GM12878 (cell line): ENCODE measurements around the gene TTC23. TPM values are rescaled to one million over a fixed set of nuclear protein-coding genes. Genes with fewer than 3 reads are reported as not detected.

Experiments
- ATAC-seq: fragments of 200-7000 bp; cut with Tn5 transposase; 3 replicates; pipeline ENCODE4 v1.9.1; 2020; ENCODE audit warnings: mild to moderate bottlenecking, moderate library complexity
- BruUV-seq: library from RNA; stranded (reverse); fragments of 400-500 nt; replicated peaks from 2 replicates; lab custom pipeline; 2021; lab: Mats Ljungman, UMichigan
- CTCF ChIA-PET: fragments of 300-600 bp; sonication (Branson Sonifier 250); formaldehyde crosslinking; extraction: SDS; loops from one replicate; lab custom pipeline; 2021; ENCODE audit warnings: inconsistent platforms; lab: Yijun Ruan, JAX
- POLR2A ChIA-PET: fragments of 350-600 bp; formaldehyde crosslinking; extraction: SDS; loops from one replicate; lab custom pipeline; 2021; ENCODE audit warnings: inconsistent platforms; lab: Charles Lee
- RAD21 ChIA-PET: fragments of 300-600 bp; sonication (Branson Sonifier 250); formaldehyde crosslinking; loops from one replicate; lab custom pipeline; 2023; ENCODE audit warnings: antibody characterized with exemption; ENCODE audit not compliant: unreplicated experiment; lab: Charles Lee
- SMC1A ChIA-PET: fragments of 300-600 bp; sonication (Branson Sonifier 250); formaldehyde crosslinking; loops from one replicate; lab custom pipeline; 2023; ENCODE audit not compliant: unreplicated experiment, uncharacterized antibody; lab: Charles Lee
- DNase-seq: peaks from one replicate; pipeline ENCODE4 v3.0.0-alpha.2; 2011; ENCODE audit warnings: low read depth, low spot score
- FAIRE-seq: peaks from 3 replicates; lab custom pipeline; 2011; peaks lifted over from hg19 to GRCh38; lab: Jason Lieb, UNC
- H2AFZ ChIP-seq: 2 replicates; pipeline ENCODE4 v1.6.0; 2011; ENCODE audit warnings: low read depth, low read length, control low read depth; ENCODE audit not compliant: control insufficient read depth
- H3K27ac ChIP-seq: 2 replicates; pipeline ENCODE4 v1.5.1; 2011; ENCODE audit warnings: control low read depth; ENCODE audit not compliant: control insufficient read depth, insufficient read depth
- H3K27me3 ChIP-seq, 2 experiments: replicated peaks in 1 of 2; 2 replicates each; pipeline versions ENCODE4 v1.6.0 to v1.6.1; 2011; ENCODE audit warnings: low read length in 1 of 2; ENCODE audit not compliant: control insufficient read depth in 2 of 2, insufficient read depth in 2 of 2
- H3K36me3 ChIP-seq, 2 experiments: 2 replicates each; pipeline ENCODE4 v1.5.1; 2011; ENCODE audit warnings: low read length in 1 of 2; ENCODE audit not compliant: control insufficient read depth in 2 of 2, insufficient read depth in 2 of 2
- H3K4me1 ChIP-seq: 2 replicates; pipeline ENCODE4 v1.6.1; 2011; ENCODE audit warnings: mild to moderate bottlenecking, low read length, moderate library complexity, mixed read lengths; ENCODE audit not compliant: control insufficient read depth, insufficient read depth
- H3K4me2 ChIP-seq: 2 replicates; pipeline ENCODE4 v1.6.0; 2011; ENCODE audit warnings: control low read depth; ENCODE audit not compliant: control insufficient read depth, insufficient read depth
- H3K4me3 ChIP-seq: fragments of 200-600 bp; sonication (generic); 2 replicates; pipeline ENCODE4 v1.5.1; 2016
- H3K79me2 ChIP-seq: 2 replicates; pipeline ENCODE4 v1.6.0; 2011; ENCODE audit warnings: low read length; ENCODE audit not compliant: control insufficient read depth, insufficient read depth
- H3K9ac ChIP-seq: 2 replicates; pipeline ENCODE4 v1.8.0; 2011; ENCODE audit warnings: low read length, control low read depth, mixed read lengths; ENCODE audit not compliant: control insufficient read depth, insufficient read depth
- H3K9me3 ChIP-seq: replicated peaks from 3 replicates; pipeline ENCODE4 v1.5.1; 2011; ENCODE audit warnings: mild to moderate bottlenecking, low read length; ENCODE audit not compliant: control insufficient read depth, insufficient read depth
- H4K20me1 ChIP-seq: 2 replicates; pipeline ENCODE4 v1.6.0; 2011; ENCODE audit not compliant: control insufficient read depth, insufficient read depth
- CBX3 ChIP-seq: fragments of 200-600 bp; sonication (generic); IDR thresholded peaks from 2 replicates; pipeline ENCODE4 v1.6.1; 2016; ENCODE audit warnings: low read depth, borderline replicate concordance
- E4F1 ChIP-seq: fragments of 450-650 bp; IDR thresholded peaks from 2 replicates; pipeline ENCODE4 v1.6.1; 2018; ENCODE audit warnings: borderline replicate concordance, mild to moderate bottlenecking; ENCODE audit not compliant: partially characterized antibody
- EED ChIP-seq: sonication (generic); IDR thresholded peaks from 2 replicates; pipeline ENCODE4 v1.6.1; 2016; ENCODE audit warnings: antibody characterized with exemption, low read depth
- PAX5 ChIP-seq: IDR thresholded peaks from 2 replicates; pipeline ENCODE4 v1.6.1; 2011; ENCODE audit warnings: low read depth, low read length, borderline replicate concordance
- POU2F2 ChIP-seq: IDR thresholded peaks from 3 replicates; pipeline ENCODE4 v1.6.1; 2011; ENCODE audit warnings: low read depth, mild to moderate bottlenecking, low read length, borderline replicate concordance
- SMARCA5 ChIP-seq: fragments of 450-650 bp; IDR thresholded peaks from 2 replicates; pipeline ENCODE4 v1.6.1; 2017; ENCODE audit warnings: mild to moderate bottlenecking
- ZBTB33 ChIP-seq: fragments of 450-650 bp; IDR thresholded peaks from 2 replicates; pipeline ENCODE4 v1.6.1; 2017; ENCODE audit warnings: mild to moderate bottlenecking
- ZNF592 ChIP-seq: fragments of 450-650 bp; IDR thresholded peaks from 2 replicates; pipeline ENCODE4 v1.6.1; 2017; ENCODE audit warnings: mild to moderate bottlenecking, moderate library complexity
- ZNF687 ChIP-seq: fragments of 450-650 bp; IDR thresholded peaks from 2 replicates; pipeline ENCODE4 v1.6.1; 2017; ENCODE audit warnings: mild to moderate bottlenecking, moderate library complexity
- WGBS: methylation state at CpG from one replicate; pipeline ENCODE4 v1.1.6; 2016; ENCODE audit warnings: low lambda C conversion rate; ENCODE audit not compliant: insufficient replicate concordance, insufficient coverage; ENCODE audit errors: missing lambda C conversion rate; 5-methylcytosine and 5-hydroxymethylcytosine counted together
- in situ Hi-C: fragments of 300-500 bp; cut with MboI; formaldehyde crosslinking; loops from 9 replicates; pipeline ENCODE4 v1.14.3; 2018; ENCODE audit warnings: mixed read lengths
- intact Hi-C: fragments of 100-400 bp; cut with micrococcal nuclease; formaldehyde crosslinking; loops from one replicate; pipeline ENCODE4 v1.14.2; 2022; ENCODE audit not compliant: unreplicated experiment
- polyA plus RNA-seq, 11 experiments: library from polyadenylated mRNA; depleted of rRNA in 4 of 11; unstranded in 6 of 11; stranded (reverse) in 5 of 11; fragments of >200 nt; fragmentation: Nextera tagmentation in 4 of 11; fragmentation: Illumina TruSeq in 1 of 11; extraction: Ambion mirVana in 4 of 11; extraction: Trizol in 1 of 11; gene quantifications; 1 replicate in 1 of 11; 2 replicates in 10 of 11; pipeline versions ENCODE4 v1.2.1 to v1.2.3, GENCODE V29; 2011 to 2016; ENCODE audit warnings: inconsistent platforms in 2 of 11, missing spikeins in 2 of 11, low read depth in 1 of 11
- total RNA-seq, 4 experiments: library from RNA; depleted of rRNA in 3 of 4; stranded (reverse); fragments of >200 nt in 3 of 4; fragmentation: Illumina TruSeq in 1 of 4; extraction: Trizol in 1 of 4; gene quantifications; 2 replicates each; pipeline versions ENCODE4 v1.2.1 to v1.2.3, GENCODE V29; 2013 to 2021

Gene TTC23
- total and polyA plus RNA-seq, 10 of the 15 experiments (the other 5 are each of a cell fraction or from before 2014, with no cell fraction given) = 1.2 to 9.0 (median 6.5) TPM

GRCh38 chr15:99282586-99282985 is 33.2 kb upstream of the TTC23 start:
- Histone ChIP-seq H4K20me1 (no peaks in the 10 kb centered on the region), H3K9ac (no peak overlapping the region), H3K4me1 (no peaks in the 10 kb centered on the region), H3K36me3 (no peaks in the 10 kb centered on the region; a peak in 1 of 4 replicates), H3K9me3 (no peaks in the 10 kb centered on the region; the same call in 2 of the 3 replicates), H3K79me2 (no peaks in the 10 kb centered on the region), H3K4me2 (no peak overlapping the region), H3K27ac (no peak overlapping the region), H2AFZ (no peak overlapping the region), H3K4me3 (no peak overlapping the region), H3K27me3 (no peaks in the 10 kb centered on the region)
- WGBS = 91% methylated on average over 5 of the region's 5 CpGs
- ATAC-seq (no peak), DNase-seq (no peak), FAIRE-seq (no peak)
- BruUV-seq = no TSS peak
- POLR2A ChIA-PET = no interaction called here
- RAD21 ChIA-PET = interaction anchor here (1.2 to 8.3 kb wide), 2 partner anchors 419 to 422 kb away, joined by 3 to 111 read pairs; no protein-coding TSS in a partner anchor
- in situ Hi-C loops = no loop called here
- SMC1A ChIA-PET = interaction anchor here (0.9 to 8.4 kb wide), 6 partner anchors 10 to 474 kb away, joined by 3 to 151 read pairs (median 6); no protein-coding TSS in a partner anchor
- CTCF ChIA-PET = interaction anchor here (1.2 to 3.9 kb wide), 6 partner anchors 10 to 474 kb away, joined by 7 to 34 read pairs (median 15); no protein-coding TSS in a partner anchor
- intact Hi-C loops = loop anchor here (5.0 kb wide), 1 partner anchor 285 kb away; the partner anchor contains the start of gene MEF2A
- TF ChIP-seq ZNF592 = no peak
- TF ChIP-seq E4F1 = no peak
- no peak for TF ChIP-seq SMARCA5
- TF ChIP-seq CBX3 = no peak
- TF ChIP-seq EED = no peak
- no peak for TF ChIP-seq PAX5
- TF ChIP-seq ZBTB33 = no peak
- no peak for TF ChIP-seq POU2F2
- no peak for TF ChIP-seq ZNF687
